OCI-LY1 (cell line): Measurements from ENCODE around the gene CELF4.

Source experiments
- CTCF ChIP-seq: fragments of 200-600 bp; sonication (generic), shearing (Covaris generic); IDR thresholded peaks from 2 replicates; pipeline ENCODE4 v1.5.1; 2017; ENCODE audit warnings: mild to moderate bottlenecking, antibody characterized with exemption, low read length, moderate library complexity, mixed read lengths
- EZH2 ChIP-seq: fragments of 200-600 bp; sonication (generic), shearing (Covaris generic); IDR thresholded peaks from 2 replicates; pipeline ENCODE4 v1.8.0; 2017; ENCODE audit warnings: borderline replicate concordance, mixed run types, mild to moderate bottlenecking, antibody characterized with exemption, low read length, moderate library complexity, mixed read lengths

GRCh38 chr18:37443325-37444055 is 122.1 kb downstream of the CELF4 start:
- TF ChIP-seq EZH2 (no peak), CTCF (no peak)
